ENCODE data around the gene MRLN.

Gene MRLN

GRCh38 chr10:59702347-59702746 is 50.9 kb downstream of the MRLN start:
- DNase-seq: no peak

GRCh38 chr10:59700709-59701108 is 52.5 kb downstream of the MRLN start:
- no peak for DNase-seq

GRCh38 chr10:59698326-59698725 is 54.9 kb downstream of the MRLN start:
- no peak for DNase-seq

GRCh38 chr10:59695637-59696036 is 57.6 kb downstream of the MRLN start:
- DNase-seq: no peak

GRCh38 chr10:59694936-59695335 is 58.3 kb downstream of the MRLN start:
- DNase-seq: no peak

- no peak for DNase-seq
Observed at GRCh38 chr10:59692113-59692512, 61.1 kb downstream of the MRLN start.

GRCh38 chr10:59688921-59689351 is 64.3 kb downstream of the MRLN start:
- DNase-seq: no peak

- DNase-seq: no peak
Observed at GRCh38 chr10:59687657-59688056, 65.6 kb downstream of the MRLN start.

Data from COR-L47 (cell line).